Measurements from ENCODE around the gene PODNL1.

PODNL1 gene

GRCh38 chr19:13981467-13981866 lies 43.2 kb upstream of the PODNL1 start:
- no peaks in the 10 kb centered on the region for H3K9me3 ChIP-seq (ENCODE audit: insufficient read depth, low read length, severe bottlenecking)
- no peak overlapping the region for H3K4me2 ChIP-seq (ENCODE audit: insufficient read depth, low read length)
- no peaks in the 10 kb centered on the region for H3K27me3 ChIP-seq (ENCODE audit: insufficient read depth, low read length, poor library complexity)
- H3K4me1 ChIP-seq (ENCODE audit: insufficient read depth, low read length) = peaks cover 10% of the 10 kb centered on the region
- no peaks in the 10 kb centered on the region for H4K20me1 ChIP-seq (ENCODE audit: insufficient read depth, low read length)
- H3K36me3 ChIP-seq (ENCODE audit: insufficient read depth, low read length) = peaks cover 44% of the 10 kb centered on the region
- no peak overlapping the region for H2AFZ ChIP-seq (ENCODE audit: low read depth, low read length)
- no peak overlapping the region for H3K9ac ChIP-seq (ENCODE audit: low read depth, low read length)
- ATAC-seq (ENCODE audit: insufficient read depth, low read depth) (no peak), DNase-seq (no peak)
- no peaks in the 10 kb centered on the region for H3K79me2 ChIP-seq (ENCODE audit: insufficient read depth, low read length)
- no peak overlapping the region for H3K4me3 ChIP-seq (ENCODE audit: low read depth in 1 of 2, low read length in 2 of 2)
- no peak for TF ChIP-seq EZH2 (IDR thresholded peaks at IDR 0.05; ENCODE audit: borderline replicate concordance, low read depth, low read length, severe bottlenecking)
- no peak for TF ChIP-seq CTCF (IDR thresholded peaks at IDR 0.05; ENCODE audit: borderline replicate concordance, extremely low read depth, low read length, poor library complexity, severe bottlenecking)
- H3K27ac ChIP-seq (ENCODE audit: low read length) = 0 out of 2 replicates have a peak overlapping the region, but pooled peaks have one; percentile 11

GRCh38 chr19:13981021-13981420 lies 42.8 kb upstream of the PODNL1 start:
- no peak overlapping the region for H3K27ac ChIP-seq (ENCODE audit: low read length)
- DNase-seq (no peak), ATAC-seq (ENCODE audit: insufficient read depth, low read depth) (no peak)
- no peaks in the 10 kb centered on the region for H4K20me1 ChIP-seq (ENCODE audit: insufficient read depth, low read length)
- TF ChIP-seq CTCF (IDR thresholded peaks at IDR 0.05; ENCODE audit: borderline replicate concordance, extremely low read depth, low read length, poor library complexity, severe bottlenecking) (no peak), EZH2 (IDR thresholded peaks at IDR 0.05; ENCODE audit: borderline replicate concordance, low read depth, low read length, severe bottlenecking) (no peak)
- H3K4me2 ChIP-seq (ENCODE audit: insufficient read depth, low read length) = no peak overlapping the region
- H2AFZ ChIP-seq (ENCODE audit: low read depth, low read length) = no peak overlapping the region
- peaks cover 5% of the 10 kb centered on the region for H3K4me1 ChIP-seq (ENCODE audit: insufficient read depth, low read length)
- no peaks in the 10 kb centered on the region for H3K9me3 ChIP-seq (ENCODE audit: insufficient read depth, low read length, severe bottlenecking)
- H3K79me2 ChIP-seq (ENCODE audit: insufficient read depth, low read length) = no peaks in the 10 kb centered on the region
- H3K36me3 ChIP-seq (ENCODE audit: insufficient read depth, low read length) = peaks cover 48% of the 10 kb centered on the region
- no peak overlapping the region for H3K4me3 ChIP-seq (ENCODE audit: low read depth in 1 of 2, low read length in 2 of 2)
- H3K27me3 ChIP-seq (ENCODE audit: insufficient read depth, low read length, poor library complexity) = no peaks in the 10 kb centered on the region
- no peak overlapping the region for H3K9ac ChIP-seq (ENCODE audit: low read depth, low read length)

GRCh38 chr19:13980340-13980739 lies 42.1 kb upstream of the PODNL1 start:
- no peak for DNase-seq
- no peaks in the 10 kb centered on the region for H3K9me3 ChIP-seq (ENCODE audit: insufficient read depth, low read length, severe bottlenecking)
- no peaks in the 10 kb centered on the region for H4K20me1 ChIP-seq (ENCODE audit: insufficient read depth, low read length)
- ATAC-seq (ENCODE audit: insufficient read depth, low read depth) = no peak
- no peak overlapping the region for H3K27ac ChIP-seq (ENCODE audit: low read length)
- H3K79me2 ChIP-seq (ENCODE audit: insufficient read depth, low read length) = no peaks in the 10 kb centered on the region
- TF ChIP-seq EZH2 (IDR thresholded peaks at IDR 0.05; ENCODE audit: borderline replicate concordance, low read depth, low read length, severe bottlenecking) (no peak), CTCF (IDR thresholded peaks at IDR 0.05; ENCODE audit: borderline replicate concordance, extremely low read depth, low read length, poor library complexity, severe bottlenecking) (no peak)
- H3K4me1 ChIP-seq (ENCODE audit: insufficient read depth, low read length) = no peaks in the 10 kb centered on the region
- H2AFZ ChIP-seq (ENCODE audit: low read depth, low read length) = no peak overlapping the region
- no peaks in the 10 kb centered on the region for H3K27me3 ChIP-seq (ENCODE audit: insufficient read depth, low read length, poor library complexity)
- H3K36me3 ChIP-seq (ENCODE audit: insufficient read depth, low read length) = peaks cover 48% of the 10 kb centered on the region
- H3K4me3 ChIP-seq (ENCODE audit: low read depth in 1 of 2, low read length in 2 of 2) = no peak overlapping the region
- no peak overlapping the region for H3K4me2 ChIP-seq (ENCODE audit: insufficient read depth, low read length)
- H3K9ac ChIP-seq (ENCODE audit: low read depth, low read length) = no peak overlapping the region

- no peaks in the 10 kb centered on the region for H3K4me1 ChIP-seq (ENCODE audit: insufficient read depth, low read length)
- H2AFZ ChIP-seq (ENCODE audit: low read depth, low read length) = no peak overlapping the region
- DNase-seq = no peak
- H3K9me3 ChIP-seq (ENCODE audit: insufficient read depth, low read length, severe bottlenecking) = no peaks in the 10 kb centered on the region
- no peaks in the 10 kb centered on the region for H3K79me2 ChIP-seq (ENCODE audit: insufficient read depth, low read length)
- H3K4me3 ChIP-seq (ENCODE audit: low read depth in 1 of 2, low read length in 2 of 2) = no peak overlapping the region
- TF ChIP-seq CTCF (IDR thresholded peaks at IDR 0.05; ENCODE audit: borderline replicate concordance, extremely low read depth, low read length, poor library complexity, severe bottlenecking) (no peak), EZH2 (IDR thresholded peaks at IDR 0.05; ENCODE audit: borderline replicate concordance, low read depth, low read length, severe bottlenecking) (no peak)
- H3K27me3 ChIP-seq (ENCODE audit: insufficient read depth, low read length, poor library complexity) = no peaks in the 10 kb centered on the region
- no peak overlapping the region for H3K9ac ChIP-seq (ENCODE audit: low read depth, low read length)
- ATAC-seq (ENCODE audit: insufficient read depth, low read depth) = no peak
- peaks cover 48% of the 10 kb centered on the region for H3K36me3 ChIP-seq (ENCODE audit: insufficient read depth, low read length)
- no peaks in the 10 kb centered on the region for H4K20me1 ChIP-seq (ENCODE audit: insufficient read depth, low read length)
- no peak overlapping the region for H3K4me2 ChIP-seq (ENCODE audit: insufficient read depth, low read length)
- H3K27ac ChIP-seq (ENCODE audit: low read length) = no peak overlapping the region
These were observed 41.5 kb upstream of the PODNL1 start for GRCh38 chr19:13979686-13980085.

Data from DND-41 (cell line).